Kidney epithelial cell (primary cell): ENCODE data around the gene LY9. TPM values are rescaled to one million over a fixed set of nuclear protein-coding genes. Genes with fewer than 3 reads are reported as not detected.

Source experiments
- DNase-seq: peaks from one replicate; pipeline ENCODE4 v3.0.0-alpha.2; 2010; ENCODE audit warnings: low read depth
- H3K27me3 ChIP-seq: 2 replicates; pipeline ENCODE4 v1.6.0; 2011; ENCODE audit warnings: low read length; ENCODE audit not compliant: control insufficient read depth, insufficient read depth
- H3K36me3 ChIP-seq: 2 replicates; pipeline ENCODE4 v1.5.1; 2011; ENCODE audit warnings: low read length; ENCODE audit not compliant: control insufficient read depth, insufficient read depth
- H3K4me3 ChIP-seq: 2 replicates; pipeline ENCODE4 v1.5.1; 2011; ENCODE audit warnings: low read depth, mild to moderate bottlenecking, control low read depth, low read length
- CTCF ChIP-seq: IDR thresholded peaks from 2 replicates; pipeline ENCODE4 v1.5.1; 2011; ENCODE audit warnings: mild to moderate bottlenecking, moderate library complexity, low read length, control low read depth, inconsistent platforms; ENCODE audit not compliant: insufficient read depth, poor library complexity, severe bottlenecking
- total RNA-seq: library from RNA; depleted of rRNA; stranded (reverse); fragments of >200 nt; gene quantifications from 2 replicates; pipeline ENCODE4 v1.2.3, GENCODE V29; 2015

Gene LY9
- total RNA-seq, 1 donor from 2014 or later: not detected

GRCh38 chr1:160767395-160768294 lies 28.3 kb upstream of the LY9 start:
- TF ChIP-seq CTCF: no peak
- no peaks in the 10 kb centered on the region for H3K36me3 ChIP-seq
- no peaks in the 10 kb centered on the region for H3K27me3 ChIP-seq
- no peak overlapping the region for H3K4me3 ChIP-seq
- DNase-seq: no peak

- TF ChIP-seq CTCF: peak; percentile 38
- H3K36me3 ChIP-seq: no peaks in the 10 kb centered on the region
- H3K4me3 ChIP-seq: no peak overlapping the region
- DNase-seq: no peak
- H3K27me3 ChIP-seq: no peaks in the 10 kb centered on the region
Measured at GRCh38 chr1:160768295-160768657, 27.7 kb upstream of the LY9 start.

GRCh38 chr1:160772331-160772730 lies 23.6 kb upstream of the LY9 start:
- DNase-seq: no peak
- TF ChIP-seq CTCF: no peak
- H3K4me3 ChIP-seq: no peak overlapping the region

GRCh38 chr1:160773093-160773492 lies 22.9 kb upstream of the LY9 start:
- Histone ChIP-seq H3K36me3 (no peaks in the 10 kb centered on the region), H3K27me3 (no peaks in the 10 kb centered on the region), H3K4me3 (no peak overlapping the region)
- TF ChIP-seq CTCF: no peak
- DNase-seq: no peak

More at GRCh38 chr1:160772331-160772730, 23.6 kb upstream of the LY9 start:
- no peaks in the 10 kb centered on the region for H3K27me3 ChIP-seq
- no peaks in the 10 kb centered on the region for H3K36me3 ChIP-seq

- Histone ChIP-seq H3K4me3 (no peak overlapping the region), H3K36me3 (no peaks in the 10 kb centered on the region), H3K27me3 (no peaks in the 10 kb centered on the region)
- no peak for TF ChIP-seq CTCF
- no peak for DNase-seq
Measured at GRCh38 chr1:160774886-160775719, 20.9 kb upstream of the LY9 start.
